Measurements from ENCODE around the gene CHID1.

DNA sequence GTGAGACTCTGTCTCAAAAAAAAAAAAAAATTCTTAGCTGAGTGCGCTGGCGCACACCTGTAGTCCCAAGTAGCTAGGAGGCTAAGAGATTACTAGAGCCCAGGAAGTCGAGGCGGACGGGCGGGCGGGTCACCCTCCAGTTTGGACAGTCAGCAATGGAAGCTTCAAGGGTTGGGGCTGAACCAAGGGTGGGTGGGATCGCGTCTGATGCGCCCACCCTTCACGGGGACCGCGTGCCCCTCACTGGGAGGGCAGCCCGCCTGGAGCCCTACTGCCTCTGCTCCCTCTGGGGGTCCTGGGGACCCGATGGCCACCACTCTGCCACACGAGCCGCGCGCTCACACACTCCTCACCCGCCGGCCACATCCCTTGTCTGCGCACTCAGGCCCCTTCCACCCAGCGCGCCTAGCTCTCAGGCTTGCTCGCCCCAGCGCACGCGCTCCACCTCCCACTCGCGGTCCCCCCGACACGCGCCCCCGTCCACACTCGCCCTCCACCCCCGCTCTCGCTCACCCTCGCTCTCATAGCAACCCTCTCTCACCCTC is 494 bp downstream of the CHID1 start:
- TF ChIP-seq CREB1 (CRISPR knock-in tag; IDR thresholded peaks at IDR 0.05; ENCODE audit: low read depth) (no peak), EZH2phosphoT487 (IDR thresholded peaks at IDR 0.05; ENCODE audit: unreplicated experiment) (no peak), EZH2 (IDR thresholded peaks at IDR 0.05; ENCODE audit: low read depth, unreplicated experiment) (no peak), POLR2AphosphoS5 (IDR thresholded peaks at IDR 0.05; ENCODE audit: low read depth) (no peak), STAT1 (IDR thresholded peaks at IDR 0.05; ENCODE audit: unreplicated experiment) (no peak), JUNB (IDR thresholded peaks at IDR 0.05; ENCODE audit: unreplicated experiment) (no peak), ZNF114 (CRISPR knock-in tag; IDR thresholded peaks at IDR 0.05) (no peak)
- TF ChIP-seq, protein P1, sequence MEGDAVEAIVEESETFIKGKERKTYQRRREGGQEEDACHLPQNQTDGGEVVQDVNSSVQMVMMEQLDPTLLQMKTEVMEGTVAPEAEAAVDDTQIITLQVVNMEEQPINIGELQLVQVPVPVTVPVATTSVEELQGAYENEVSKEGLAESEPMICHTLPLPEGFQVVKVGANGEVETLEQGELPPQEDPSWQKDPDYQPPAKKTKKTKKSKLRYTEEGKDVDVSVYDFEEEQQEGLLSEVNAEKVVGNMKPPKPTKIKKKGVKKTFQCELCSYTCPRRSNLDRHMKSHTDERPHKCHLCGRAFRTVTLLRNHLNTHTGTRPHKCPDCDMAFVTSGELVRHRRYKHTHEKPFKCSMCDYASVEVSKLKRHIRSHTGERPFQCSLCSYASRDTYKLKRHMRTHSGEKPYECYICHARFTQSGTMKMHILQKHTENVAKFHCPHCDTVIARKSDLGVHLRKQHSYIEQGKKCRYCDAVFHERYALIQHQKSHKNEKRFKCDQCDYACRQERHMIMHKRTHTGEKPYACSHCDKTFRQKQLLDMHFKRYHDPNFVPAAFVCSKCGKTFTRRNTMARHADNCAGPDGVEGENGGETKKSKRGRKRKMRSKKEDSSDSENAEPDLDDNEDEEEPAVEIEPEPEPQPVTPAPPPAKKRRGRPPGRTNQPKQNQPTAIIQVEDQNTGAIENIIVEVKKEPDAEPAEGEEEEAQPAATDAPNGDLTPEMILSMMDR (conservative IDR thresholded peaks at IDR 0.05; ENCODE audit: low read depth in 2 of 2): no peak
- TF ChIP-seq, protein P2, sequence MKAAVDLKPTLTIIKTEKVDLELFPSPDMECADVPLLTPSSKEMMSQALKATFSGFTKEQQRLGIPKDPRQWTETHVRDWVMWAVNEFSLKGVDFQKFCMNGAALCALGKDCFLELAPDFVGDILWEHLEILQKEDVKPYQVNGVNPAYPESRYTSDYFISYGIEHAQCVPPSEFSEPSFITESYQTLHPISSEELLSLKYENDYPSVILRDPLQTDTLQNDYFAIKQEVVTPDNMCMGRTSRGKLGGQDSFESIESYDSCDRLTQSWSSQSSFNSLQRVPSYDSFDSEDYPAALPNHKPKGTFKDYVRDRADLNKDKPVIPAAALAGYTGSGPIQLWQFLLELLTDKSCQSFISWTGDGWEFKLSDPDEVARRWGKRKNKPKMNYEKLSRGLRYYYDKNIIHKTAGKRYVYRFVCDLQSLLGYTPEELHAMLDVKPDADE (IDR thresholded peaks at IDR 0.05): no peak
- TF ChIP-seq, protein P3, sequence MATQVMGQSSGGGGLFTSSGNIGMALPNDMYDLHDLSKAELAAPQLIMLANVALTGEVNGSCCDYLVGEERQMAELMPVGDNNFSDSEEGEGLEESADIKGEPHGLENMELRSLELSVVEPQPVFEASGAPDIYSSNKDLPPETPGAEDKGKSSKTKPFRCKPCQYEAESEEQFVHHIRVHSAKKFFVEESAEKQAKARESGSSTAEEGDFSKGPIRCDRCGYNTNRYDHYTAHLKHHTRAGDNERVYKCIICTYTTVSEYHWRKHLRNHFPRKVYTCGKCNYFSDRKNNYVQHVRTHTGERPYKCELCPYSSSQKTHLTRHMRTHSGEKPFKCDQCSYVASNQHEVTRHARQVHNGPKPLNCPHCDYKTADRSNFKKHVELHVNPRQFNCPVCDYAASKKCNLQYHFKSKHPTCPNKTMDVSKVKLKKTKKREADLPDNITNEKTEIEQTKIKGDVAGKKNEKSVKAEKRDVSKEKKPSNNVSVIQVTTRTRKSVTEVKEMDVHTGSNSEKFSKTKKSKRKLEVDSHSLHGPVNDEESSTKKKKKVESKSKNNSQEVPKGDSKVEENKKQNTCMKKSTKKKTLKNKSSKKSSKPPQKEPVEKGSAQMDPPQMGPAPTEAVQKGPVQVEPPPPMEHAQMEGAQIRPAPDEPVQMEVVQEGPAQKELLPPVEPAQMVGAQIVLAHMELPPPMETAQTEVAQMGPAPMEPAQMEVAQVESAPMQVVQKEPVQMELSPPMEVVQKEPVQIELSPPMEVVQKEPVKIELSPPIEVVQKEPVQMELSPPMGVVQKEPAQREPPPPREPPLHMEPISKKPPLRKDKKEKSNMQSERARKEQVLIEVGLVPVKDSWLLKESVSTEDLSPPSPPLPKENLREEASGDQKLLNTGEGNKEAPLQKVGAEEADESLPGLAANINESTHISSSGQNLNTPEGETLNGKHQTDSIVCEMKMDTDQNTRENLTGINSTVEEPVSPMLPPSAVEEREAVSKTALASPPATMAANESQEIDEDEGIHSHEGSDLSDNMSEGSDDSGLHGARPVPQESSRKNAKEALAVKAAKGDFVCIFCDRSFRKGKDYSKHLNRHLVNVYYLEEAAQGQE (IDR thresholded peaks at IDR 0.05; ENCODE audit: unreplicated experiment): no peak

All from GM23338 (cell line).